CD14-positive monocyte (primary cell): ENCODE data around the gene METTL4. TPM values are rescaled to one million over a fixed set of nuclear protein-coding genes. Genes with fewer than 3 reads are reported as not detected.

Experiments used
- DNase-seq, 3 donors: peaks; one replicate each; pipeline ENCODE4 v3.0.0-alpha.2; 2011 to 2022
- H2AFZ ChIP-seq: 2 replicates; pipeline ENCODE4 v1.6.0; 2012; ENCODE audit warnings: mild to moderate bottlenecking, low read depth, low read length, inconsistent platforms; ENCODE audit not compliant: insufficient read depth, poor library complexity, severe bottlenecking
- H3K27ac ChIP-seq, 2 donors: 1 replicate in 1 of 2; 2 replicates in 1 of 2; pipeline ENCODE4 v1.5.1; 2012 to 2013; ENCODE audit warnings: low read length in 2 of 2, control low read depth in 1 of 2, inconsistent platforms in 1 of 2, low read depth in 1 of 2, mild to moderate bottlenecking in 1 of 2
- H3K27me3 ChIP-seq, 2 donors: one replicate each; pipeline versions ENCODE4 v1.6.0 to v1.6.1; 2011 to 2013; ENCODE audit warnings: low read length in 2 of 2; ENCODE audit not compliant: control insufficient read depth in 2 of 2, insufficient read depth in 2 of 2
- H3K36me3 ChIP-seq, 2 donors: replicated peaks in 1 of 2; 1 replicate in 1 of 2; 2 replicates in 1 of 2; pipeline versions ENCODE4 v1.5.1 to v1.6.1; 2012 to 2013; ENCODE audit warnings: low read length in 2 of 2, control low read depth in 1 of 2, inconsistent platforms in 1 of 2, mild to moderate bottlenecking in 1 of 2; ENCODE audit not compliant: insufficient read depth in 2 of 2, control insufficient read depth in 1 of 2
- H3K4me1 ChIP-seq, 2 donors: 1 replicate in 1 of 2; 2 replicates in 1 of 2; pipeline versions ENCODE4 v1.5.1 to v1.6.1; 2012 to 2013; ENCODE audit warnings: low read length in 2 of 2, control low read depth in 1 of 2, inconsistent platforms in 1 of 2, mild to moderate bottlenecking in 1 of 2, moderate library complexity in 1 of 2; ENCODE audit not compliant: insufficient read depth in 2 of 2, control insufficient read depth in 1 of 2
- H3K4me2 ChIP-seq: replicated peaks from 2 replicates; pipeline ENCODE3; 2012; ENCODE audit warnings: low read length, moderate library complexity, mild to moderate bottlenecking; ENCODE audit not compliant: poor library complexity, severe bottlenecking; ENCODE audit errors: extremely low read depth
- H3K4me3 ChIP-seq, 3 experiments: fragments of 200-600 bp in 1 of 3; sonication (generic) in 1 of 3; replicated peaks in 1 of 3; 1 replicate in 2 of 3; 2 replicates in 1 of 3; pipeline ENCODE4 v1.5.1; 2011 to 2013; ENCODE audit warnings: low read length in 3 of 3, mild to moderate bottlenecking in 3 of 3, control low read depth in 2 of 3, low read depth in 2 of 3, inconsistent platforms in 1 of 3, moderate library complexity in 1 of 3
- H3K79me2 ChIP-seq: 2 replicates; pipeline ENCODE4 v1.6.0; 2012; ENCODE audit warnings: mild to moderate bottlenecking, control low read depth, inconsistent platforms, low read length, moderate library complexity; ENCODE audit not compliant: insufficient read depth
- H3K9ac ChIP-seq: 2 replicates; pipeline ENCODE4 v1.6.0; 2017; ENCODE audit warnings: low read length, mild to moderate bottlenecking; ENCODE audit not compliant: insufficient read depth, poor library complexity, severe bottlenecking
- H3K9me3 ChIP-seq, 2 donors: replicated peaks in 1 of 2; 1 replicate in 1 of 2; 2 replicates in 1 of 2; pipeline versions ENCODE4 v1.5.1 to v1.6.1; 2012 to 2013; ENCODE audit warnings: low read length in 2 of 2, control low read depth in 1 of 2; ENCODE audit not compliant: control insufficient read depth in 1 of 2, insufficient read depth in 1 of 2
- H4K20me1 ChIP-seq: 2 replicates; pipeline ENCODE4 v1.6.0; 2012; ENCODE audit warnings: mild to moderate bottlenecking, low read length, control low read depth, moderate library complexity; ENCODE audit not compliant: insufficient read depth
- H3K27ac Mint-ChIP-seq, 7 donors: one replicate each; pipeline ENCODE4 v1.8.0; 2020; ENCODE audit warnings: mild to moderate bottlenecking in 7 of 7, mixed read lengths in 7 of 7, moderate library complexity in 6 of 7, inconsistent platforms in 2 of 7
- H3K27me3 Mint-ChIP-seq, 3 donors: one replicate each; pipeline ENCODE4 v1.8.0; 2021 to 2022; ENCODE audit warnings: low read depth in 3 of 3, mild to moderate bottlenecking in 3 of 3, mixed read lengths in 3 of 3, moderate library complexity in 3 of 3, inconsistent platforms in 1 of 3
- H3K36me3 Mint-ChIP-seq, 2 donors: one replicate each; pipeline ENCODE4 v1.8.0; 2020; ENCODE audit warnings: mixed read lengths in 2 of 2, inconsistent platforms in 1 of 2, mild to moderate bottlenecking in 1 of 2
- H3K4me1 Mint-ChIP-seq: one replicate; pipeline ENCODE4 v1.8.0; 2020; ENCODE audit warnings: mild to moderate bottlenecking, mixed read lengths
- H3K4me3 Mint-ChIP-seq, 2 donors: one replicate each; pipeline ENCODE4 v1.8.0; 2020; ENCODE audit warnings: mild to moderate bottlenecking in 2 of 2, mixed read lengths in 2 of 2, moderate library complexity in 1 of 2
- H3K9me3 Mint-ChIP-seq, 7 donors: one replicate each; pipeline ENCODE4 v1.8.0; 2020 to 2022; ENCODE audit warnings: mixed read lengths in 7 of 7, mild to moderate bottlenecking in 6 of 7, moderate library complexity in 6 of 7, inconsistent platforms in 2 of 7
- CTCF ChIP-seq: fragments of 200-600 bp; IDR thresholded peaks from one replicate; pipeline ENCODE4 v1.8.0; 2022; ENCODE audit warnings: antibody characterized with exemption, mild to moderate bottlenecking
- WGBS: methylation state at CpG from one replicate; pipeline ENCODE4 v1.1.5; 2013; ENCODE audit warnings: missing lambda C conversion rate; ENCODE audit not compliant: insufficient coverage; 5-methylcytosine and 5-hydroxymethylcytosine counted together
- intact Hi-C, 2 donors: fragments of 100-400 bp; cut with micrococcal nuclease; formaldehyde crosslinking; loops; one replicate each; pipeline versions ENCODE4 v1.15.0 to v1.15.1; 2023
- polyA plus RNA-seq, 3 donors: library from polyadenylated mRNA; depleted of rRNA in 1 of 3; unstranded in 2 of 3; stranded (reverse) in 1 of 3; fragments of 300-500 nt in 2 of 3; fragments of >200 nt in 1 of 3; fragmentation: Illumina TruSeq in 2 of 3; gene quantifications; 1 replicate in 2 of 3; 2 replicates in 1 of 3; pipeline ENCODE4 v1.2.3, GENCODE V29; 2012 to 2021

METTL4 gene
- polyA plus RNA-seq, 3 donors = 3.0 to 4.1 (median 3.3) TPM

- Mint-ChIP-seq H3K27me3 (peaks cover 4% of the 10 kb centered on the region in 3 donors), H3K9me3 (peaks cover 0 to 5% (median 3%) of the 10 kb centered on the region in 7 donors), H3K4me3 (no peak overlapping the region), H3K36me3 (no peaks in the 10 kb centered on the region), H3K4me1 (peaks cover 6% of the 10 kb centered on the region), H3K27ac (peak overlapping the region in 1 of 7 donors; percentile 68)
- Histone ChIP-seq H3K36me3 (no peaks in the 10 kb centered on the region), H3K9me3 (no peaks in the 10 kb centered on the region), H3K79me2 (no peaks in the 10 kb centered on the region), H4K20me1 (no peaks in the 10 kb centered on the region), H3K27ac (no peak overlapping the region), H3K4me2 (no peak overlapping the region), H3K4me3 (no peak overlapping the region), H2AFZ (no peak overlapping the region), H3K4me1 (peaks cover 5 to 7% of the 10 kb centered on the region in 2 donors), H3K27me3 (no peaks in the 10 kb centered on the region), H3K9ac (no peak overlapping the region)
- no peak for DNase-seq
- intact Hi-C loops = no loop called here
- TF ChIP-seq CTCF = no peak
- no CpG with 5 or more reads among the region's 1 CpG for WGBS
Observed at GRCh38 chr18:2504642-2505041, 66.7 kb downstream of the METTL4 start.

- peaks cover 5 to 7% of the 10 kb centered on the region in 2 donors for H3K4me1 ChIP-seq
- peaks cover 0 to 5% (median 3%) of the 10 kb centered on the region in 7 donors for H3K9me3 Mint-ChIP-seq
- peaks cover 6% of the 10 kb centered on the region for H3K4me1 Mint-ChIP-seq
- H2AFZ ChIP-seq = no peak overlapping the region
- H3K9ac ChIP-seq = no peak overlapping the region
- H3K27me3 Mint-ChIP-seq = peaks cover 4 to 8% (median 4%) of the 10 kb centered on the region in 3 donors
- H3K27ac ChIP-seq = no peak overlapping the region
- H3K27ac Mint-ChIP-seq = no peak overlapping the region
- H3K27me3 ChIP-seq = no peaks in the 10 kb centered on the region
- no peaks in the 10 kb centered on the region for H4K20me1 ChIP-seq
- peak overlapping the region in 1 of 2 donors; percentile 9 for H3K4me3 Mint-ChIP-seq
- H3K36me3 Mint-ChIP-seq = no peaks in the 10 kb centered on the region
- no peak overlapping the region for H3K4me3 ChIP-seq
- no peak for TF ChIP-seq CTCF
- WGBS = 0% methylated on average over 1 of the region's 1 CpG
- no peak overlapping the region for H3K4me2 ChIP-seq
- H3K9me3 ChIP-seq = no peaks in the 10 kb centered on the region
- no peak for DNase-seq
- intact Hi-C loops = no loop called here
- H3K36me3 ChIP-seq = no peaks in the 10 kb centered on the region
- H3K79me2 ChIP-seq = no peaks in the 10 kb centered on the region
Observed at GRCh38 chr18:2502880-2503279, 68.4 kb downstream of the METTL4 start.
